ENCODE results near the gene DDX6. TPM values are rescaled to one million over a fixed set of nuclear protein-coding genes. Genes with fewer than 3 reads are reported as not detected.

DDX6 gene
- total and polyA plus RNA-seq, 2 of the 8 experiments (the other 6 are each of a cell fraction or from before 2014, with no cell fraction given) = 29.8 to 181 TPM

GRCh38 chr11:118746988-118747585, 43.9 kb downstream of the DDX6 start:
- ChIA-PET POLR2A (ENCODE audit: partially characterized antibody) (interaction anchor here (1.1 to 3.4 kb wide), 8 partner anchors 10 to 58 kb away, joined by 3 to 14 read pairs (median 6); partner anchors contain the start of gene DDX6), CTCF (ENCODE audit: partially characterized antibody) (interaction anchor here (0.7 to 6.1 kb wide), 5 partner anchors 15 to 193 kb away, joined by 3 to 102 read pairs (median 3); no protein-coding TSS in a partner anchor)
- H3K27ac ChIP-seq (ENCODE audit: low read depth, low read length) = no peak overlapping the region

More at GRCh38 chr11:118746988-118747585, 43.9 kb downstream of the DDX6 start:
- DNase-seq (ENCODE audit: low read depth in 1 of 2, low spot score in 2 of 2) (no peak), FAIRE-seq (no peak)
- Histone ChIP-seq H3K23me2 (ENCODE audit: low read depth, low read length) (no peaks in the 10 kb centered on the region), H2BK120ac (replicated peaks; ENCODE audit: low read depth, low read length) (no peak overlapping the region), H3K27me3 (replicated peaks in 1 of 4; ENCODE audit: control insufficient read depth in 3 of 4, extremely low read depth in 1 of 4, insufficient read depth in 3 of 4, low read length in 3 of 4) (no peaks in the 10 kb centered on the region), H3K14ac (ENCODE audit: insufficient read length) (no peak overlapping the region), H3K4me1 (replicated peaks in 1 of 4; ENCODE audit: control insufficient read depth in 3 of 4, insufficient read depth in 4 of 4, low read length in 3 of 4) (peaks cover 0 to 2% (median 1%) of the 10 kb centered on the region in 4 experiments; a peak in 2 of 7 replicates), H4K91ac (replicated peaks; ENCODE audit: insufficient read length, low read length) (no peak overlapping the region), H4K8ac (ENCODE audit: extremely low read depth, insufficient read depth, low read length) (no peak overlapping the region), H2AK5ac (ENCODE audit: low read depth, low read length) (no peak overlapping the region), H3K36me3 (ENCODE audit: control insufficient read depth in 2 of 4, insufficient read depth in 4 of 4, low read length in 3 of 4) (peaks cover 0 to 37% (median 16%) of the 10 kb centered on the region in 4 experiments; a peak in 7 of 8 replicates), H4K5ac (ENCODE audit: insufficient read length, low read depth, low read length) (no peak overlapping the region), H2BK15ac (ENCODE audit: low read length) (no peak overlapping the region), H3K4me2 (ENCODE audit: insufficient read depth in 1 of 2, low read depth in 2 of 2, low read length in 2 of 2) (no peak overlapping the region), H3K23ac (ENCODE audit: insufficient read length) (no peak overlapping the region), H2BK5ac (ENCODE audit: low read depth, low read length) (no peak overlapping the region), H3K9ac (replicated peaks in 1 of 4; ENCODE audit: extremely low read depth in 1 of 4, low read depth in 3 of 4, low read length in 3 of 4) (no peak overlapping the region), H3K18ac (ENCODE audit: extremely low read depth, low read length) (no peak overlapping the region), H3K4ac (replicated peaks; ENCODE audit: insufficient read length, low read depth, low read length) (no peak overlapping the region), H3K4me3 (ENCODE audit: extremely low read depth in 1 of 4, insufficient read depth in 2 of 4, low read depth in 3 of 4, low read length in 4 of 4) (no peak overlapping the region), H2AFZ (ENCODE audit: low read length) (no peak overlapping the region), H3K79me1 (ENCODE audit: low read depth, low read length) (0 out of 2 replicates have a peak, but pooled peaks cover 3% of the 10 kb centered on the region), H3K56ac (replicated peaks; ENCODE audit: insufficient read length, low read depth, low read length) (no peak overlapping the region), H2BK20ac (ENCODE audit: low read length) (no peak overlapping the region), H2BK12ac (ENCODE audit: low read depth, low read length) (no peak overlapping the region), H3K9me3 (ENCODE audit: insufficient read depth in 2 of 2, low read depth in 1 of 2, low read length in 1 of 2) (no peaks in the 10 kb centered on the region), H4K20me1 (replicated peaks in 1 of 2; ENCODE audit: control insufficient read depth in 1 of 2, insufficient read depth in 2 of 2, low read length in 2 of 2) (peaks cover 2 to 3% of the 10 kb centered on the region in 2 experiments), H3K79me2 (ENCODE audit: control insufficient read depth in 1 of 2, insufficient read depth in 2 of 2, low read length in 2 of 2) (peaks cover 0 to 7% of the 10 kb centered on the region in 2 experiments; a peak in 2 of 4 replicates)
- peak in 1 of 2 experiments; percentile 22; a peak in 1 of 3 replicates for TF ChIP-seq POLR2A (IDR thresholded peaks at IDR 0.05; ENCODE audit: control extremely low read depth in 1 of 2, low read depth in 2 of 2, low read length in 2 of 2)
- no peak for TF ChIP-seq EGR1 (IDR thresholded peaks at IDR 0.05; ENCODE audit: borderline replicate concordance, low read depth, low read length)
- WGBS, 2 experiments (ENCODE audit: extremely low coverage in 1 of 2, insufficient coverage in 1 of 2, insufficient read length in 1 of 2, insufficient replicate concordance in 2 of 2, low coverage in 1 of 2, low lambda C conversion rate in 2 of 2, missing lambda C conversion rate in 1 of 2) = 86% methylated on average over 5 of the region's 5 CpGs; no CpG with 5 or more reads in 1 of the 2 experiments
